GM12878 (cell line): ENCODE results near the gene ARID3A. TPM values are rescaled to one million over a fixed set of nuclear protein-coding genes. Genes with fewer than 3 reads are reported as not detected.

Experiments
- ATAC-seq: fragments of 200-7000 bp; cut with Tn5 transposase; 3 replicates; pipeline ENCODE4 v1.9.1; 2020; ENCODE audit warnings: mild to moderate bottlenecking, moderate library complexity
- BruUV-seq: library from RNA; stranded (reverse); fragments of 400-500 nt; replicated peaks from 2 replicates; lab custom pipeline; 2021; lab: Mats Ljungman, UMichigan
- CTCF ChIA-PET: fragments of 300-600 bp; sonication (Branson Sonifier 250); formaldehyde crosslinking; extraction: SDS; loops from one replicate; lab custom pipeline; 2021; ENCODE audit warnings: inconsistent platforms; lab: Yijun Ruan, JAX
- POLR2A ChIA-PET: fragments of 350-600 bp; formaldehyde crosslinking; extraction: SDS; loops from one replicate; lab custom pipeline; 2021; ENCODE audit warnings: inconsistent platforms; lab: Charles Lee
- RAD21 ChIA-PET: fragments of 300-600 bp; sonication (Branson Sonifier 250); formaldehyde crosslinking; loops from one replicate; lab custom pipeline; 2023; ENCODE audit warnings: antibody characterized with exemption; ENCODE audit not compliant: unreplicated experiment; lab: Charles Lee
- SMC1A ChIA-PET: fragments of 300-600 bp; sonication (Branson Sonifier 250); formaldehyde crosslinking; loops from one replicate; lab custom pipeline; 2023; ENCODE audit not compliant: unreplicated experiment, uncharacterized antibody; lab: Charles Lee
- DNase-seq: peaks from one replicate; pipeline ENCODE4 v3.0.0-alpha.2; 2011; ENCODE audit warnings: low read depth, low spot score
- FAIRE-seq: peaks from 3 replicates; lab custom pipeline; 2011; peaks lifted over from hg19 to GRCh38; lab: Jason Lieb, UNC
- H2AFZ ChIP-seq: 2 replicates; pipeline ENCODE4 v1.6.0; 2011; ENCODE audit warnings: low read depth, low read length, control low read depth; ENCODE audit not compliant: control insufficient read depth
- H3K27ac ChIP-seq: 2 replicates; pipeline ENCODE4 v1.5.1; 2011; ENCODE audit warnings: control low read depth; ENCODE audit not compliant: control insufficient read depth, insufficient read depth
- H3K27me3 ChIP-seq, 2 experiments: replicated peaks in 1 of 2; 2 replicates each; pipeline versions ENCODE4 v1.6.0 to v1.6.1; 2011; ENCODE audit warnings: low read length in 1 of 2; ENCODE audit not compliant: control insufficient read depth in 2 of 2, insufficient read depth in 2 of 2
- H3K36me3 ChIP-seq, 2 experiments: 2 replicates each; pipeline ENCODE4 v1.5.1; 2011; ENCODE audit warnings: low read length in 1 of 2; ENCODE audit not compliant: control insufficient read depth in 2 of 2, insufficient read depth in 2 of 2
- H3K4me1 ChIP-seq: 2 replicates; pipeline ENCODE4 v1.6.1; 2011; ENCODE audit warnings: mild to moderate bottlenecking, low read length, moderate library complexity, mixed read lengths; ENCODE audit not compliant: control insufficient read depth, insufficient read depth
- H3K4me2 ChIP-seq: 2 replicates; pipeline ENCODE4 v1.6.0; 2011; ENCODE audit warnings: control low read depth; ENCODE audit not compliant: control insufficient read depth, insufficient read depth
- H3K4me3 ChIP-seq: fragments of 200-600 bp; sonication (generic); 2 replicates; pipeline ENCODE4 v1.5.1; 2016
- H3K79me2 ChIP-seq: 2 replicates; pipeline ENCODE4 v1.6.0; 2011; ENCODE audit warnings: low read length; ENCODE audit not compliant: control insufficient read depth, insufficient read depth
- H3K9ac ChIP-seq: 2 replicates; pipeline ENCODE4 v1.8.0; 2011; ENCODE audit warnings: low read length, control low read depth, mixed read lengths; ENCODE audit not compliant: control insufficient read depth, insufficient read depth
- H3K9me3 ChIP-seq: replicated peaks from 3 replicates; pipeline ENCODE4 v1.5.1; 2011; ENCODE audit warnings: mild to moderate bottlenecking, low read length; ENCODE audit not compliant: control insufficient read depth, insufficient read depth
- H4K20me1 ChIP-seq: 2 replicates; pipeline ENCODE4 v1.6.0; 2011; ENCODE audit not compliant: control insufficient read depth, insufficient read depth
- BMI1 ChIP-seq: fragments of 450-650 bp; IDR thresholded peaks from 2 replicates; pipeline ENCODE4 v1.6.1; 2016; ENCODE audit warnings: mild to moderate bottlenecking, moderate library complexity, borderline replicate concordance
- CBFB ChIP-seq: IDR thresholded peaks from 2 replicates; pipeline ENCODE4 v1.6.1; 2016; ENCODE audit warnings: antibody characterized with exemption, low read depth
- CBX3 ChIP-seq: fragments of 200-600 bp; sonication (generic); IDR thresholded peaks from 2 replicates; pipeline ENCODE4 v1.6.1; 2016; ENCODE audit warnings: low read depth, borderline replicate concordance
- CEBPZ ChIP-seq: fragments of 150-350 bp; IDR thresholded peaks from 2 replicates; pipeline ENCODE4 v1.6.1; 2016; ENCODE audit warnings: low read depth, low read length
- DPF2 ChIP-seq: fragments of 450-650 bp; IDR thresholded peaks from 2 replicates; pipeline ENCODE4 v1.6.1; 2017; ENCODE audit warnings: mild to moderate bottlenecking
- EZH2 ChIP-seq: IDR thresholded peaks from 2 replicates; pipeline ENCODE4 v1.6.1; 2012; ENCODE audit warnings: low read depth, mild to moderate bottlenecking, control low read depth, inconsistent platforms, low read length, borderline replicate concordance; ENCODE audit not compliant: control insufficient read depth
- FOXM1 ChIP-seq: IDR thresholded peaks from 2 replicates; pipeline ENCODE4 v1.6.1; 2012; ENCODE audit warnings: low read depth, mild to moderate bottlenecking, inconsistent platforms, low read length, moderate library complexity
- IKZF2 ChIP-seq, 2 experiments: fragments of 450-650 bp; IDR thresholded peaks; 2 replicates each; pipeline ENCODE4 v1.6.1; 2017; ENCODE audit warnings: mild to moderate bottlenecking in 2 of 2, moderate library complexity in 2 of 2
- IRF3 ChIP-seq: fragments of 450-650 bp; IDR thresholded peaks from 2 replicates; pipeline ENCODE4 v1.6.1; 2014; ENCODE audit warnings: mild to moderate bottlenecking
- IRF4 ChIP-seq: IDR thresholded peaks from 2 replicates; pipeline ENCODE4 v1.6.1; 2011; ENCODE audit warnings: low read depth, low read length
- MXI1 ChIP-seq: fragments of 150-350 bp; IDR thresholded peaks from 2 replicates; pipeline ENCODE4 v1.6.1; 2011; ENCODE audit warnings: low read depth, mild to moderate bottlenecking, inconsistent platforms, low read length, improper control_type of control experiment
- POLR2AphosphoS2 ChIP-seq: IDR thresholded peaks from 2 replicates; pipeline ENCODE4 v1.6.1; 2011; ENCODE audit warnings: low read depth, mild to moderate bottlenecking, low read length, improper control_type of control experiment, moderate library complexity
- RUNX3 ChIP-seq: IDR thresholded peaks from 2 replicates; pipeline ENCODE4 v1.6.1; 2012; ENCODE audit warnings: low read length, inconsistent platforms
- SREBF1 ChIP-seq: IDR thresholded peaks from 2 replicates; pipeline ENCODE4 v1.6.1; 2012; ENCODE audit warnings: mild to moderate bottlenecking, low read length
- STAT3 ChIP-seq: IDR thresholded peaks from 2 replicates; pipeline ENCODE4 v1.6.1; 2011; ENCODE audit warnings: low read depth, low read length, improper control_type of control experiment
- TCF3 ChIP-seq: IDR thresholded peaks from 2 replicates; pipeline ENCODE4 v1.6.1; 2012; ENCODE audit warnings: low read depth, mild to moderate bottlenecking, low read length, borderline replicate concordance; ENCODE audit not compliant: insufficient read depth
- YBX1 ChIP-seq: fragments of 450-650 bp; IDR thresholded peaks from 2 replicates; pipeline ENCODE4 v1.6.1; 2016; ENCODE audit warnings: antibody characterized with exemption
- YY1 ChIP-seq: IDR thresholded peaks from 2 replicates; pipeline ENCODE4 v1.6.1; 2011; ENCODE audit warnings: low read depth, mild to moderate bottlenecking, low read length
- ZNF622 ChIP-seq: fragments of 450-650 bp; IDR thresholded peaks from 2 replicates; pipeline ENCODE4 v1.6.1; 2017; ENCODE audit warnings: mild to moderate bottlenecking, inconsistent platforms
- ZSCAN29 ChIP-seq: fragments of 450-650 bp; IDR thresholded peaks from 2 replicates; pipeline ENCODE4 v1.6.1; 2017; ENCODE audit warnings: mild to moderate bottlenecking, moderate library complexity
- WGBS: methylation state at CpG from one replicate; pipeline ENCODE4 v1.1.6; 2016; ENCODE audit warnings: low lambda C conversion rate; ENCODE audit not compliant: insufficient replicate concordance, insufficient coverage; ENCODE audit errors: missing lambda C conversion rate; 5-methylcytosine and 5-hydroxymethylcytosine counted together
- in situ Hi-C: fragments of 300-500 bp; cut with MboI; formaldehyde crosslinking; loops from 9 replicates; pipeline ENCODE4 v1.14.3; 2018; ENCODE audit warnings: mixed read lengths
- intact Hi-C: fragments of 100-400 bp; cut with micrococcal nuclease; formaldehyde crosslinking; loops from one replicate; pipeline ENCODE4 v1.14.2; 2022; ENCODE audit not compliant: unreplicated experiment
- polyA plus RNA-seq, 11 experiments: library from polyadenylated mRNA; depleted of rRNA in 4 of 11; unstranded in 6 of 11; stranded (reverse) in 5 of 11; fragments of >200 nt; fragmentation: Nextera tagmentation in 4 of 11; fragmentation: Illumina TruSeq in 1 of 11; extraction: Ambion mirVana in 4 of 11; extraction: Trizol in 1 of 11; gene quantifications; 1 replicate in 1 of 11; 2 replicates in 10 of 11; pipeline versions ENCODE4 v1.2.1 to v1.2.3, GENCODE V29; 2011 to 2016; ENCODE audit warnings: inconsistent platforms in 2 of 11, missing spikeins in 2 of 11, low read depth in 1 of 11
- total RNA-seq, 4 experiments: library from RNA; depleted of rRNA in 3 of 4; stranded (reverse); fragments of >200 nt in 3 of 4; fragmentation: Illumina TruSeq in 1 of 4; extraction: Trizol in 1 of 4; gene quantifications; 2 replicates each; pipeline versions ENCODE4 v1.2.1 to v1.2.3, GENCODE V29; 2013 to 2021

The ARID3A gene
- total and polyA plus RNA-seq, 10 of the 15 experiments (the other 5 are each of a cell fraction or from before 2014, with no cell fraction given), result 0.76 to 70.0 (median 16.7) TPM

GRCh38 chr19:948842-949496 is 23.1 kb downstream of the ARID3A start:
- ChIA-PET RAD21 (interaction anchor here (1.7 to 1.9 kb wide), 3 partner anchors 17 to 26 kb away, joined by 7 to 9 read pairs (median 8); no protein-coding TSS in a partner anchor), POLR2A (interaction anchor here (1.3 to 1.8 kb wide), 3 partner anchors 25 to 128 kb away, joined by 3 to 7 read pairs (median 5); partner anchors contain the start of gene WDR18), CTCF (interaction anchor here (0.7 to 3.0 kb wide), 4 partner anchors 20 to 295 kb away, joined by 3 to 18 read pairs (median 6); partner anchors contain the start of gene WDR18), SMC1A (interaction anchor here (0.8 to 2.7 kb wide), 4 partner anchors 19 to 27 kb away, joined by 3 to 13 read pairs (median 4); no protein-coding TSS in a partner anchor)
- H3K27me3 ChIP-seq, result no peaks in the 10 kb centered on the region
- no peaks in the 10 kb centered on the region for H4K20me1 ChIP-seq
- in situ Hi-C loops, result no loop called here
- H3K9ac ChIP-seq, result peak overlapping the region; percentile 25; the same call in 1 of the 2 replicates
- intact Hi-C loops, result no loop called here
- BruUV-seq, result no TSS peak
- peak overlapping the region; percentile 24; the same call in 1 of the 2 replicates for H3K4me2 ChIP-seq
- FAIRE-seq, result no peak
- H2AFZ ChIP-seq, result no peak overlapping the region
- H3K36me3 ChIP-seq, result peaks cover 0 to 4% of the 10 kb centered on the region in 2 experiments; a peak in 2 of 4 replicates
- peaks cover 54% of the 10 kb centered on the region for H3K79me2 ChIP-seq
- peak; percentile 14 for ATAC-seq
- 14% methylated on average over 24 of the region's 25 CpGs for WGBS
- DNase-seq, result no peak
- H3K4me1 ChIP-seq, result peaks cover 65% of the 10 kb centered on the region
- no peaks in the 10 kb centered on the region for H3K9me3 ChIP-seq
- H3K27ac ChIP-seq, result peak overlapping the region; percentile 99
- H3K4me3 ChIP-seq, result no peak overlapping the region; the same call in 1 of the 2 replicates
- TF ChIP-seq IRF3 (no peak), ZSCAN29 (no peak), POLR2AphosphoS2 (no peak), CEBPZ (no peak), RUNX3 (peak; percentile 68), STAT3 (no peak), IKZF2 (IDR thresholded peaks at IDR 0.05) (peak; percentile 32 to 50; a peak in 1 of 4 replicates), CBX3 (no peak), CBFB (peak; percentile 54; the same call in 1 of the 2 replicates), DPF2 (0 out of 2 replicates have a peak, but pooled peaks have one; percentile 70), MXI1 (no peak), ZNF622 (no peak), EZH2 (no peak), YBX1 (no peak), IRF4 (0 out of 2 replicates have a peak, but pooled peaks have one; percentile 19), TCF3 (peak; percentile 97), FOXM1 (no peak), BMI1 (no peak), SREBF1 (no peak), YY1 (no peak)
